Daoy (cell line): ENCODE results near the gene FMNL2. TPM values are rescaled to one million over a fixed set of nuclear protein-coding genes. Genes with fewer than 3 reads are reported as not detected.

Source experiments
- DNase-seq: peaks from one replicate; pipeline ENCODE4 v3.0.0-alpha.2; 2015; ENCODE audit warnings: low read depth
- total RNA-seq: library from RNA; depleted of rRNA; stranded (reverse); fragments of >200 nt; shearing (Covaris generic); gene quantifications from 2 replicates; pipeline ENCODE4 v1.2.3, GENCODE V29; 2014

The FMNL2 gene
- total RNA-seq, 1 experiment from 2014 or later = 29.0 TPM

GRCh38 chr2:152493945-152494528 lies 159.1 kb downstream of the FMNL2 start:
- no peak for DNase-seq

DNA sequence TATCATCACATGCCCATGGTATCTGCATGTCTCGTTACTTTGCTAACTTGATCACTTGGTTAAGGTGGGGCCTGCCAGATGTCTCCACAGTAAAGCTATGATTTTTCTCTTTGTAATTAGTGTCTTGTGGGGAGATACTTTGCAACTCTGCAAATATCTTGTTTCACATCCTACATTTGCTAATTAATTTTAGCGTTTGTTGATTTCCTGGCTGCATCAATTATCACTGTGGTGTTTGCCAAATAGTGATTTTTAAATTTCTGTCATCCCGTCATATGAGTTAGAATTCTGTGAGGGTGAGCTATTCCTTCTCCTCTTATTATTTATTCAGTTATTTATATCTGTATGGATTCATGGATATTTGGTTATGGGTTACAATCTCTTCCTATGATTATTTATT lies 161.4 kb downstream of the FMNL2 start:
- no peak for DNase-seq

DNA sequence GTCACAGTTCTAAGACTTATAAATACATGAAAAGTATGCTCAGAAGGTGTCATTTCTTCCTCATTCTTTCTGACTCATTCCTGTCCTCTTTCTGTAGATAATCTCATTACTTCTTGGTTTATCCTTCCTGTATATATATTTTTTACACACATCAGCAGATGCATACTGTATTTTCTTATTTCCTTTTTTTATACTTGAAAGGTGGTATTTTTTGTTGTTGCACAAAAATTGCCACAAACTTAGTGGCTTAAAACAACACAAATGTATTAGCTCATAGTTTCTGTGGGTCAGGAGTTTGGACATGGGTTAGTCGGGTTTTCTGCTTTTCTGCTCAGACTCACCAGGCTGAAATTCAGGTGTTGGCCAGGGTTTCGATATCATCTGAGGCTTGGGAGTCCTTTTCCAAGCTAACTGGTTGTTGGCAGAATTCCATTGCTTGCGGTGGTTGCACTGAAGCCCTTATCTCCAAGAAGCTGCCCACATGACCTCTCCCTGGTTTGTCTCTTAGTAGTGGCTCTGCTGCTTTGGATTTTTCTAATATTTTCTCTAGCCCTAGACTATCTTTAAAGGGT lies 162.6 kb downstream of the FMNL2 start:
- DNase-seq = peak; percentile 86

- DNase-seq = no peak
These were observed 164.4 kb downstream of the FMNL2 start for GRCh38 chr2:152499331-152499816.

DNA sequence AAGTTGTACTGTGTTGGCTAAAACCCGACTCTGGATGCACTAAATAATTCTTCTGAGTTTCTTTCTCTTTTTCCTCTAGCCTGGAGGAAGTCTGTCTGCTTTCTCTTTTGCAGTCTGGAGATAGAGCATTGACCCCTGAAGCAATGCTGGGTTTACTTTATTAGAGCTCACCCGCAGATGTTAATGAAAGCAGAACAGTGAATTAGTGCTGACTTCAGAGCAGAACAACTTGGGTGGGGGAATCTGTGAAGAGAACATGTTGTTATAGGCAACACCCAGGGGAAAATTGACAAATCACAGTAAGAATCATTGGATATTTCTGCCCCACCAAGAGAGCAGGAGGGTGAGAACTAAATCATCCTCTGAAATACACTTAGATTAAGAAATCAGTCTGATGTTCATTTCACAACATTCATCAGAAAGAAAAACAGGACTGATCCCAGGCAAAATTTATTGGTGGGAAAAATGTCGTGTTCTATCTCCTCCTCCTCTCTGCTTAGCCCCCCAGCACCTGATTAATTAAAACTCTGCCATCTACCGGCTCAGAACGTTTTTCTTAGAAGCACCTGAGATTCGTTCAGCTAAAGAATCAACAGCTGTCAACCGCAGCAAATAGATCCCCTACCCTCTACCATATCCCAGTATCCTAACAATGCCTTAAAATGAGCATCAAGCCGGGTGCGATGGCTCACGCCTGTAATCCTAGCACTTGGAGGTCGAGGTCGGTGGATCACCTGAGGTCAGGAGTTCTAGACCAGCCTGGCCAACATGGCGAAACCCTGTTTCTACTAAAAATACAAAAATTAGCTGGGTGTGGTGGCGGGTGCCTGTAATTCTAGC lies 165.1 kb downstream of the FMNL2 start:
- peak; percentile 18 for DNase-seq

- no peak for DNase-seq
These were observed 165.8 kb downstream of the FMNL2 start for GRCh38 chr2:152500772-152501171.

- DNase-seq = no peak
These were observed 166.7 kb downstream of the FMNL2 start for GRCh38 chr2:152501666-152502065.

DNA sequence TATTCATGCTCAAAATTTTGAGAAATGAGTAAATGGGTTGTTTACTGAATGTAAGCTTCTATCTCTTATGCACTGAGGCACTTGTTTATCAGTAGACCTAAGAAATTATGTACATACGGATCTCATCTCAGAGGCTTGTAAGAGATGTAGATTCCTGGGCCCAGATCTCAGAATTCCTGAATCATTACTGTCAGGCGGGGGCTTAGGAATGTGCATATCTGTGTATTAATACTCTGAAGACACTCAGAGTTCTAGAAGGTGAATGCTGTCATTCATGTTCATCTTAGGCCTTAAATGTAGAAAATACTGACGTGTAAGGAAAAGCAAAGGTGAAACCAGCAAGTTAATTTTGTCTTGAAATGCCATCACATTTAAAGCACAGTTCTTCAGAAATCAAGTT lies 169.6 kb downstream of the FMNL2 start:
- DNase-seq = no peak

- peak; percentile 75 for DNase-seq
These were observed 170.5 kb downstream of the FMNL2 start for GRCh38 chr2:152505495-152505906.

DNA sequence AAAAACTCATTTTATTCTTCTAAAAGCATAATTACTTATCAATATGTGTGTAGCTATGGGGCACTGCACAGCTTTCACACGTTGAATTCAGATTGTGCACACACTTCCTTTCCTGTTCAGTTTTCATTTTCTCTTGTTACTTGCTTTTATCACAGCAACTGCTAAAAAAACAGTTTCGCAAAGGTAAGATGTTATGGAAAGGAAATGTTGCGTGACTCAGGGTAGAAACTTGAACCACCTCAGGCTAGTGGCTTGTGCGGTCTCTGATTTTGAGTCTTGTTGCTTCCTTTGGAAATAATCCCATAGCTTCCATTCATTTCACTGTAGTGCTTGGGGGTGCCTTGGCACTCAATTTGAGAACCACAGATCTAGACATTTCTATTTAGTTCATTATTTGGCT lies 171.9 kb downstream of the FMNL2 start:
- peak; percentile 82 for DNase-seq

DNA sequence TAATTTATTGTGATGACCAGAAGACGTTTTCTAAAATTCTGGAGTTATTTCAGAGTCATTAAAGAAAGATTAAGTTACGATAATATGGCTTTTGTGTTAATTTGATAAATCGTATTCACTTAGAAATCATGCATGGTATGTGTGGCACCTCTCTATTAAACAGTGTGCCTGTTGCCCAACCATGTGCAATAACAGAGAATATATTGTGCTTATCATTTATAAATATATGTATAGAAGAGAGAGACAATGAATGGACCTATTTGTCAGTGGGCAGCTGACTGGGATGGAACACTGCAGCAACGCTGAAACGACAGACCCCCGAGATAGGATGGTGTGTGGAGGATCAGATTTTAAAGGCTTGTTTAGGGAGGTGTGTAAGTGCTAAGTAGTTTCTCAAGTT lies 172.9 kb downstream of the FMNL2 start:
- DNase-seq = no peak

GRCh38 chr2:152508446-152508845 lies 173.5 kb downstream of the FMNL2 start:
- peak; percentile 34 for DNase-seq

- no peak for DNase-seq
These were observed 175.0 kb downstream of the FMNL2 start for GRCh38 chr2:152509772-152510491.

GRCh38 chr2:152510621-152511020 lies 175.6 kb downstream of the FMNL2 start:
- no peak for DNase-seq

DNA sequence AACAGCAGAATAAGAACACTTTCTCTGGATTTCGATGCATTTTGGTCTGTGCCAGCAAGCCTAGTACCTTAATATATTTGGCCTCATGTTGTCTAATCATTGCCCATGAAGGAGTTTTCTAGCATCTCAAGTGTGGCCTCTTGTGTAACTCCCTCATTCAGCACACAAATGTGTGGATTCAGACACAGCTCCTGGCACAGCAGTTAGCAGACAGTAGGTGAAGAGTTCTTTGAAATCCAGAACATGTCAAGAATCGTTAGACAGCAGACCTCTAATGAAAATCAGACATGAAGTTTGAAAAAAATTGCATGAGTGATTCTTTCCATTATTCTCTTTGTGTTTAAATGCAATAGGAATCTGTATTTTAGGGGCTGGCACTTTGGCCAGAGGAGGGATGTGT lies 177.0 kb downstream of the FMNL2 start:
- no peak for DNase-seq

DNA sequence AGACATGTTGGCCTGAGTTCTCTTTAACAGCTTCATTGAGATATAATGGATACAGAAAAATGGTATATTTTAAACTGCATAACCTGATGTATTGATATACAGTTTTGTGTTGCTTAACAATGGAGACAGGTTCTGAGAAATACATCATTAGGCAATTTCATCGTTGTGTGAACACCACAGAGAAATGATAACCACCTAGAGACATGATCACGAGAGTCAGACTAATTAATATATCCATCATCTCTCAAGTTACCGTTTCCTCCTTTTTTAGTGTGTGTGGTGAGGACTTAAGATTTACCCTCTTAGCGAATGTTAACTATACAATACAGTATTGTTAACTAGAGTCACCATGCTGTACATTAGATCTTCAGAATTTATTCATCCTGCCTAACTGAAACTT lies 178.1 kb downstream of the FMNL2 start:
- no peak for DNase-seq

GRCh38 chr2:152513681-152514080 lies 178.7 kb downstream of the FMNL2 start:
- peak; percentile 81 for DNase-seq

DNA sequence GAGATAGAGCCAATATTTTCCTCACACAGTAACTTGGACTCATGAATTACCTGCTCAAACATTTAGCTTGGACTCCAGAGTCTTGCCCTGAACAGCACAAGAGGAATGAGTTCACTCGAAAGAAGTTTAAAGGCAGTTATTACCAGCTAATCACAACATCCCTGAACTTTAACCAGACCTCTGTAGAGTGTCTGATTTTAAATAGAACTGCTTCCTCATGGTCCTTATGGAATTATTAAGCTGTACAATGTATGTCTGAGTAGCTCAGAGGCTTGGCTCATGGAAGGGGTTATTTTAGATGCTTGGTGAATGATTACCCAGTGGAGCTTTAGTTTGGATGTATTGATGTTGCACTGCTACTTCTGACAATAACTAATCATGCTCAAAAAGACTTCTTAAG lies 183.1 kb downstream of the FMNL2 start:
- no peak for DNase-seq

- DNase-seq = no peak
These were observed 183.9 kb downstream of the FMNL2 start for GRCh38 chr2:152518641-152519580.

DNA sequence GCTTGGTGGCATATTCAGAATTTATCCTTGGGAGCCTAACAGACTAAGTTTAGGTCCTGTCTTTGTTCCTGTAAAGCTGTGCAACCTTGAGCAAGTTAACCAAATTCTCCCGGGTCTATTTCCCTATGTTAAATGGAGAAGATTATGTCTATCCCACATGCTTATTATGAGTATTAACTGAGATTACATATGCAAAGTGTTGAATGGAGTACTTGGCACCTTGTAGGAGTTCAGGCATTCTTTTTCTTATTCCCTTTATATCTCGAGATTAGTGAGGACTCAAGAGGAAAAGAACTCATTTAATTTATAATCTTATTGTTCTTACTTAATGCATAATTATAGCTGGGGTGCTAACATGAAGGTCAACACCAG lies 184.6 kb downstream of the FMNL2 start:
- DNase-seq = no peak

DNA sequence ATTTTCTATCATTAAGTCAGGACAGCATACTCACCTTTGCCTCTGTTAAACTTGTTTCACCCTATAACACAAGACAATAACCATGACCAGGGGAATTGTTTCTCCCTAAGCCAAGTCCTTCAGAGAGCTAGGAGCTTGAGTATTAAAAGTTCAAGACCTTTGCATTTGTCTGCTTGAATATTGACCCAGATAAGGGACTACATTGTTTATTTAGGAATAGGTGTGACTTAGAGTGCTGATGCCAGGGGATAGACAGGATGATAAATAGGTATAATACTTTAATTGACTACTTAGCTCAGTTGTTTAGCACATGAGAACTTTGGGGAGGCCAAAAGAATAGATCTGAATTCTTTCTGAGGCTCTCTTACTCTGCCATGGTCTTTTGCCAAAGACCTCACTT lies 185.8 kb downstream of the FMNL2 start:
- DNase-seq = no peak
